ENCODE results near the gene LAMA3. TPM values are rescaled to one million over a fixed set of nuclear protein-coding genes. Genes with fewer than 3 reads are reported as not detected.

Gene LAMA3
- total RNA-seq, 6 experiments from 2014 or later = 1.3 to 5.0 (median 3.0) TPM

DNA sequence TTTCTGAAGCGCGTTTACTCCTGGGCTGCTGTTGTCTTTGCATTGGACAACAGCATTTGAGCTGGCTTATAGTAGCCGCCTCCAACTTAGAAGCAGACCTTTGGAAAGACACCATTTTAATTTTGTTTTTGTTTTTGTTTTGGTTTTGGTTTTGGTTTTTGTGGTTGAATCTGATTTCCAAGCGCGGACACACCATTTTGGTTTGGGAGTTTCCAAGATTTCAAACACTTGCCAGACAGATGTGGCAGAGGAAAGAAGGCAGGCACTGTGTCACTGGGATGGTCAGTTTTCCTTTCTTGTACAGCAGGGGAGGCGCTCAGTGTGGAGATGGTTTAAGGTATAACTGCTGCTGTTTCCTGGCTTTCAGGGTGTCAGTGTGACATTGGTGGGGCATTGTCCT lies 126.8 kb downstream of the LAMA3 start:
- intact Hi-C loops (cut with DNase I) = no loop called here
- DNase-seq (no peak), ATAC-seq (no peak)
- Histone ChIP-seq H3K27ac (no peak overlapping the region), H3K4me1 (no peaks in the 10 kb centered on the region), H3K9me3 (no peaks in the 10 kb centered on the region), H3K27me3 (no peaks in the 10 kb centered on the region), H3K4me3 (no peak overlapping the region), H3K36me3 (no peaks in the 10 kb centered on the region)
- 97% methylated on average over 3 of the region's 6 CpGs for WGBS (ENCODE audit: insufficient coverage, low coverage, low lambda C conversion rate, missing lambda C conversion rate)
- TF ChIP-seq, protein P1, sequence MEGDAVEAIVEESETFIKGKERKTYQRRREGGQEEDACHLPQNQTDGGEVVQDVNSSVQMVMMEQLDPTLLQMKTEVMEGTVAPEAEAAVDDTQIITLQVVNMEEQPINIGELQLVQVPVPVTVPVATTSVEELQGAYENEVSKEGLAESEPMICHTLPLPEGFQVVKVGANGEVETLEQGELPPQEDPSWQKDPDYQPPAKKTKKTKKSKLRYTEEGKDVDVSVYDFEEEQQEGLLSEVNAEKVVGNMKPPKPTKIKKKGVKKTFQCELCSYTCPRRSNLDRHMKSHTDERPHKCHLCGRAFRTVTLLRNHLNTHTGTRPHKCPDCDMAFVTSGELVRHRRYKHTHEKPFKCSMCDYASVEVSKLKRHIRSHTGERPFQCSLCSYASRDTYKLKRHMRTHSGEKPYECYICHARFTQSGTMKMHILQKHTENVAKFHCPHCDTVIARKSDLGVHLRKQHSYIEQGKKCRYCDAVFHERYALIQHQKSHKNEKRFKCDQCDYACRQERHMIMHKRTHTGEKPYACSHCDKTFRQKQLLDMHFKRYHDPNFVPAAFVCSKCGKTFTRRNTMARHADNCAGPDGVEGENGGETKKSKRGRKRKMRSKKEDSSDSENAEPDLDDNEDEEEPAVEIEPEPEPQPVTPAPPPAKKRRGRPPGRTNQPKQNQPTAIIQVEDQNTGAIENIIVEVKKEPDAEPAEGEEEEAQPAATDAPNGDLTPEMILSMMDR (IDR thresholded peaks at IDR 0.05) = no peak
- no peak for TF ChIP-seq POLR2A (IDR thresholded peaks at IDR 0.05)

GRCh38 chr18:23816740-23817139 lies 127.5 kb downstream of the LAMA3 start:
- Histone ChIP-seq H3K4me3 (no peak overlapping the region), H3K9me3 (no peaks in the 10 kb centered on the region), H3K4me1 (no peaks in the 10 kb centered on the region), H3K27ac (no peak overlapping the region), H3K36me3 (no peaks in the 10 kb centered on the region), H3K27me3 (no peaks in the 10 kb centered on the region)
- WGBS (ENCODE audit: insufficient coverage, low coverage, low lambda C conversion rate, missing lambda C conversion rate) = 72% methylated on average over 4 of the region's 4 CpGs
- ATAC-seq (no peak), DNase-seq (no peak)
- TF ChIP-seq, protein P1 (IDR thresholded peaks at IDR 0.05) = no peak
- TF ChIP-seq POLR2A (IDR thresholded peaks at IDR 0.05) = no peak
- intact Hi-C loops (cut with DNase I) = no loop called here

DNA sequence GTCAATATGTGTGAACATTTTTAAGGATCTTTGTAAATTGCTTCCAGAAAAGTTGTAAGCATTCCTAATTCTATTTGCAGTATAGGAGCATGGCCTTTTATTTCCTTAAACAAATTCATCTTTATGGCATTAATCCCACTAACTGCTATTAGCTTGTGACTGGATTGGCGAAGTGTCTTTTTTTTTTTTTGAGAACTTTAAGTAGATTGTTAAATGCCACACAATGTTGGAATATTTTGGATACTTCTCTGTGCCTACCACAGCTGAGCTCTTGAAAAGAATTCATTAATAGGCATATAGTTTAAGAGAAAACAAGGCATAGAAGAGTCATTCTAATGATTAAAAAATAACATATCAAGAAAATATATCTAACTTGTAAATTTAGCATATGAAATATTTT lies 129.7 kb downstream of the LAMA3 start:
- ATAC-seq (no peak), DNase-seq (no peak)
- Histone ChIP-seq H3K4me3 (no peak overlapping the region), H3K4me1 (no peaks in the 10 kb centered on the region), H3K27me3 (no peaks in the 10 kb centered on the region), H3K36me3 (no peaks in the 10 kb centered on the region), H3K27ac (no peak overlapping the region), H3K9me3 (no peaks in the 10 kb centered on the region)
- no peak for TF ChIP-seq POLR2A (IDR thresholded peaks at IDR 0.05)
- TF ChIP-seq, protein P1 (IDR thresholded peaks at IDR 0.05) = no peak
- intact Hi-C loops (cut with DNase I) = no loop called here
- WGBS (ENCODE audit: insufficient coverage, low coverage, low lambda C conversion rate, missing lambda C conversion rate) = 82% methylated on average over 1 of the region's 1 CpG

DNA sequence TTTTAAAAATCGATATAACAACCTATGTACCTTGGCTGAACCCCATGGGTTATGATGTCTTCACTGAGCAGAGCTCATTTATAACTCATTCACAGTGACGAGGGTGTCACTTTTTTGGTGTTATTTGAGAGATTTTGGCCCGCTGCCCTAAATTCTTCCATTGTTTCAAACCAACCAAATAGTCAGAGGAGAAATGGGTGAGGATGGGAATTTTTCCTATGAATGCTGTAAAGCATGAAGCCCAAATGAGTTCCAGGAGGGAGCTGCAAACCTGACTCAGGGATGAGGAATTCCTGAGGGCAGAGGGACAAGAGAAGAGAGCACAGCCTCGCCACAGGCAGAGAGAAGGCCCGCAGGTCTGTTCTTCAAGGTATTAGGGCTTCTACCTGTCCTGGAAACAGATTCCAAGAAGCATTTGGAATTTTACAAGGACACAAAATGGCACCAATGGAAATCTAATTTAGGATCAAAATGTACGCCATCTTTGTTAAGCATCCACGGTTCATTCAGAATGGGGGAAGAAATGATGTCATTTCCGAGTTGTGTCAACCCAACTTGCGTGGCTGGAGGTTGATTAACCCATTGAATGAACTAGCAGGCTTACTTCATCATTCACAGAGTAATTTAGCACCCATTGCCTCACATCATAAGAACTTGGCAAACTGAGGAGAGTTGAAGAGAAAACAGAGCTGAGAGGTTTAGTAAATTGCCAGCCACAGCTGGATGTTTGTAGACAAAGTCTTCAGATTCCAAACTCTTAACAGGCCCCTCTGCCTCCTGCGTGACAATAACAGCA lies 133.5 kb downstream of the LAMA3 start:
- ATAC-seq (no peak), DNase-seq (no peak)
- no peaks in the 10 kb centered on the region for H3K27me3 ChIP-seq
- no peak overlapping the region for H3K27ac ChIP-seq
- TF ChIP-seq, protein P1 (IDR thresholded peaks at IDR 0.05) = no peak
- TF ChIP-seq POLR2A (IDR thresholded peaks at IDR 0.05) = no peak
- intact Hi-C loops (cut with DNase I) = loop anchor here in 1 of 2 donors (10.0 kb wide), 1 partner anchor 102 kb away; no protein-coding TSS in a partner anchor
- no peaks in the 10 kb centered on the region for H3K36me3 ChIP-seq
- 71% methylated on average over 9 of the region's 10 CpGs for WGBS (ENCODE audit: insufficient coverage, low coverage, low lambda C conversion rate, missing lambda C conversion rate)
- no peaks in the 10 kb centered on the region for H3K4me1 ChIP-seq
- H3K9me3 ChIP-seq = no peaks in the 10 kb centered on the region
- no peak overlapping the region for H3K4me3 ChIP-seq

All from right lobe of liver (tissue), 6 donors.